Fibroblast of pulmonary artery (primary cell): ENCODE results near the gene NUDT5.

Source experiments
- DNase-seq: peaks from one replicate; pipeline ENCODE4 v3.0.0-alpha.2; 2010; ENCODE audit warnings: low read depth
- H3K4me3 ChIP-seq: replicated peaks from 2 replicates; pipeline ENCODE4 v1.5.1; 2011; ENCODE audit warnings: low read depth, mild to moderate bottlenecking, control low read depth, low read length, moderate library complexity
- TF ChIP-seq, protein P1 (sequence below): IDR thresholded peaks from 2 replicates; pipeline ENCODE4 v1.5.1; 2011; ENCODE audit warnings: mild to moderate bottlenecking, control low read depth, low read length, inconsistent platforms; ENCODE audit errors: missing control alignments

The NUDT5 gene

DNA sequence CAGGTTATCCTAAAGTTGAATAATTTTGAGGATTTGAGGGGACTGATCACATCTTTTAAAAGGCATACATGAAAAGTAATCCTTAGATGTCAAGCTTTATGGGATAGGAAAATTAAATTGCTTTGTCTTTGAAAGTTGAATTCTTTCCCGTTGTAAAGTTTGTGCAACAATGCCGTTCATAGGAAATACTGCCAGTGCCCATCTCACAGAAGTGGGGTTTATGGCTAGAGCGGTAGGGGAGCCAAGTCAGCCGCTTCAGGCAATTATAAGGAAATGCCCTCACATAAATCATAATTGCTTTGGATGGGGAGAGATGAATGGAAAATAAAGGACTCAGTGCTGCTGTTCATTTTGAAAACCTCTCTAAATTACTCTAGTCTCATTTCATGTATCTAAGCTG is 18.4 kb upstream of the NUDT5 start:
- H3K4me3 ChIP-seq = no peak overlapping the region
- DNase-seq = no peak
- TF ChIP-seq, protein P1, sequence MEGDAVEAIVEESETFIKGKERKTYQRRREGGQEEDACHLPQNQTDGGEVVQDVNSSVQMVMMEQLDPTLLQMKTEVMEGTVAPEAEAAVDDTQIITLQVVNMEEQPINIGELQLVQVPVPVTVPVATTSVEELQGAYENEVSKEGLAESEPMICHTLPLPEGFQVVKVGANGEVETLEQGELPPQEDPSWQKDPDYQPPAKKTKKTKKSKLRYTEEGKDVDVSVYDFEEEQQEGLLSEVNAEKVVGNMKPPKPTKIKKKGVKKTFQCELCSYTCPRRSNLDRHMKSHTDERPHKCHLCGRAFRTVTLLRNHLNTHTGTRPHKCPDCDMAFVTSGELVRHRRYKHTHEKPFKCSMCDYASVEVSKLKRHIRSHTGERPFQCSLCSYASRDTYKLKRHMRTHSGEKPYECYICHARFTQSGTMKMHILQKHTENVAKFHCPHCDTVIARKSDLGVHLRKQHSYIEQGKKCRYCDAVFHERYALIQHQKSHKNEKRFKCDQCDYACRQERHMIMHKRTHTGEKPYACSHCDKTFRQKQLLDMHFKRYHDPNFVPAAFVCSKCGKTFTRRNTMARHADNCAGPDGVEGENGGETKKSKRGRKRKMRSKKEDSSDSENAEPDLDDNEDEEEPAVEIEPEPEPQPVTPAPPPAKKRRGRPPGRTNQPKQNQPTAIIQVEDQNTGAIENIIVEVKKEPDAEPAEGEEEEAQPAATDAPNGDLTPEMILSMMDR = no peak

DNA sequence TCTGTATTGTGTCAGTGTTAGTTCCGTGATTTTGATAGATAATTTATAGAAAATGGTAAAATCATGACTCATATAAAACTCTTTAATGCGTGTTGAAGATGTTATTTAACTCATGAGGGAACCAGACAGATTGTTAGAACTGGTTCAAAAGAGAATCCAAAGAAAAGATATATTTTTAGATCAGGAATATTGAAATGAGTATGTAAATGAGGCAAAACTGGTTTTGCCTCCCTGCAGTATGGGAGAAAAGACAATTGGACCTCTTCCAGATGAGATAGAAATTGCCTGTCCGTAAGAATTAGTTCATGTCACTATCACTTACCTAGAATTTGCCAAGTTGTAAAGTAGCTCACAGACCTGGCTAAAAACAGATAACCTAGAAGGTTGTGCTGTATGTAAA is 17.9 kb upstream of the NUDT5 start:
- H3K4me3 ChIP-seq = no peak overlapping the region
- TF ChIP-seq, protein P1 = no peak
- no peak for DNase-seq

DNA sequence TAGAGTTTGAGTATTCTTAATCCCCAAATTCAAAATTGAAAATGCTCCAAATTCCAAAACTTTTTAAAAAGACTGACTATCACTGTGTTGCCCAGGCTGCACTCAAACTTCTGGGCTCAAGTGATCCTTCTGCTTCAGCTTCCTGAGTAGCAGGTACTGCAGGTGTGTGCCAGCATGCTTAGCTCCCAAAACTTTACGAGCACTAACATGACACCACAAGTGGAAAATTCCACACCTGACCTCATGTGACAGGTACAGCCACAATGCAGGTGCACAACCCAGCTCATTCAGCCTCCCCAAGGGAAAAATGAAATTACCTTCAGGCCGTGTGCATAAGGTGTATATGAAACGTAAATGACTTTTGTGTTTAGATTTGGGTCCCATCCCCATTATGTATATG is 16.8 kb upstream of the NUDT5 start:
- TF ChIP-seq, protein P1 = no peak
- DNase-seq = no peak

DNA sequence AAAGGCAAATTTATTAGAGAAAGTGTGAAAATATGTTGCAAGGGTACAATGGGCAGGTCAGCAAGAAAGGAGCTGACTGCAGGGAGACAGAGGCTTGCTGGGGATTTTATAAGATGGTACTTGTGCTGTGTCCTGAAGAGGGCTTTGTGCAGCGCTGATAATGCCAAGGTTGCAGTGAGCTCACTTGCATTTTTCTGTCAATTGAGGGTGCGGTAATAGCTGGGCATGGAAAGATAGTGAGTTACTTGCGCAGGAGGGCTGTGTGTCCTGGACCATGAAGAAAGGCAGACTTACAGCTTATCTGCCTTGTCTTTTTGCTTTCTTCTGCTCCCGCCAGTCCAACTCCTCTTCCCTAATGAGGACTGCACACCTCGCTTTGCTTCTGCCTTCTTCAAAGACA is 12.8 kb upstream of the NUDT5 start:
- H3K4me3 ChIP-seq = no peak overlapping the region
- DNase-seq = no peak
- TF ChIP-seq, protein P1 = no peak

More for the DNA sequence above, 16.8 kb upstream of the NUDT5 start:
- no peak overlapping the region for H3K4me3 ChIP-seq

DNA sequence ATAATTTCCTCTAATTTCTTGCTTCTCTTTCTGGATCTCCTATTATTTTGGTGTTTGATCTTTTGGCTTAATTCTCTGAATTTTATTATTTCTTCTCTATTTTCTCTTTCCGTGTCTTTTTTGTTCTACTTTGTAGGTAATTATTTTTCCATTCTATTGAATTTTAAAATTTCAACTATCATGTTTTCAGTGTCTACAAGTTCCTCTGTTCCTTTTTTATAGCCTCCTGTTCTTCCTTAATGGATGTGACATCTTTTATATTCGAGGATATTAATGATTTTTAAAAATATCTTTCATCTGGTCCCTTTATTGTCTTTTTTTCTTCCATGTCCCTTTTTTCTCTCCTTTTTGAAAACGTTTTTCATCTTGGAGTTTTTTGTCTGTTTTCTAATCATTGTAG is 11.4 kb upstream of the NUDT5 start:
- no peak overlapping the region for H3K4me3 ChIP-seq
- TF ChIP-seq, protein P1 = no peak
- DNase-seq = no peak

DNA sequence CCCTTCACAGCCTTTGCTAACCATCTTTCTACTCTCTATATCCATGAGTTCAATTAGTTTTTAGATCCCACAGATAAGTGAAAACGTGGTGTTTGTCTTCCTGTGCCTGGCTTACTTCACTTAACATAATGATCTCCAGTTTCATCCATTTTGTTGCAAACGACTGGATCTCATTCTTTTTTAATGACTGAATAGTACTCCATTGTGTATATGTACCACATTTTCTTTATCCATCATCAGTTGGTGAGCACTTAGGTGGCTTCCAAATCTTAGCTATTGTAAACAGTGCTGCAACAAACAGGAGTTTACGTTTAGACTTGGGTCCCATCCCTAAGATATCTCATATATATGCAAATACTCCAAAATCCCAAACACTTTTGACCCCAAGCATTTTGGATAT is 9.4 kb upstream of the NUDT5 start:
- TF ChIP-seq, protein P1 = no peak
- H3K4me3 ChIP-seq = no peak overlapping the region
- no peak for DNase-seq

DNA sequence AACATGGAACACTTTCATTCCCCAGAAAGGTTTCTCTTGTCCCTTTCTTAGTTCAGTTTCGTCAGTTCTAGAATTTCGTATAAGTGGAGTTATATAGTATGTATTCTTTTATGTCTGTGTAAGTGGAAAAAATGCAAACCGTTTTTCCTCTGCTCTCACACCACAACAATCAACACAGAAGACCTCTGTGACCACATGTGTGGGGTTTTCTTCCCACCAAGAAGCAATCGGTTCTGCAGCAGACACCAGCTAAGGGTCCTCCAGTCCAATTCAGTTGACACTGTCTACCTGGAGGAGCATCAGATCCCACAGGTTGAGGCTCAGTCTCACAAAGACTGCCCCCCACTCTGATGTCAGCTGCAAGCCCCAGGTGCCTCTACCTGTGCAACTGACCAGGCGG is 6.5 kb upstream of the NUDT5 start:
- TF ChIP-seq, protein P1 = no peak
- no peak overlapping the region for H3K4me3 ChIP-seq
- DNase-seq = no peak
